NOMO-1 (cell line): ENCODE measurements around the gene ALDH3B1.

Source experiments
- DNase-seq, 2 experiments: peaks; one replicate each; lab custom pipeline; 2025; ENCODE audit not compliant: unreplicated experiment in 2 of 2; lab: John Stamatoyannopoulos, UW

Gene ALDH3B1

GRCh38 chr11:68012044-68012842 is 2.1 kb downstream of the ALDH3B1 start:
- no peak for DNase-seq

- DNase-seq: no peak
Observed at GRCh38 chr11:68012843-68013610, 2.9 kb downstream of the ALDH3B1 start.

- DNase-seq: no peak
Observed at GRCh38 chr11:68013611-68014156, 3.6 kb downstream of the ALDH3B1 start.

- DNase-seq: no peak
Observed at GRCh38 chr11:68014157-68014946, 4.2 kb downstream of the ALDH3B1 start.

- DNase-seq: no peak
Observed at GRCh38 chr11:68014947-68015447, 4.9 kb downstream of the ALDH3B1 start.

GRCh38 chr11:68015467-68015866 is 5.3 kb downstream of the ALDH3B1 start:
- no peak for DNase-seq

- no peak for DNase-seq
Observed at GRCh38 chr11:68016161-68016903, 6.2 kb downstream of the ALDH3B1 start.

- no peak for DNase-seq
Observed at GRCh38 chr11:68016904-68017817, 7.0 kb downstream of the ALDH3B1 start.

- no peak for DNase-seq
Observed at GRCh38 chr11:68017980-68018729, 8.0 kb downstream of the ALDH3B1 start.

- no peak for DNase-seq
Observed at GRCh38 chr11:68018730-68019190, 8.6 kb downstream of the ALDH3B1 start.

GRCh38 chr11:68019486-68019885 is 9.4 kb downstream of the ALDH3B1 start:
- DNase-seq: no peak

GRCh38 chr11:68020575-68020974 is 10.4 kb downstream of the ALDH3B1 start:
- no peak for DNase-seq

GRCh38 chr11:68021167-68021787 is 11.2 kb downstream of the ALDH3B1 start:
- DNase-seq: no peak

- DNase-seq: no peak
Observed at GRCh38 chr11:68022531-68022930, 12.4 kb downstream of the ALDH3B1 start.

GRCh38 chr11:68024508-68024907 is 14.4 kb downstream of the ALDH3B1 start:
- no peak for DNase-seq

GRCh38 chr11:68025047-68025446 is 14.9 kb downstream of the ALDH3B1 start:
- no peak for DNase-seq

GRCh38 chr11:68026391-68027105 is 16.4 kb downstream of the ALDH3B1 start:
- no peak for DNase-seq
